Testis (tissue), 3 donors: ENCODE measurements around the gene CA10. TPM values are rescaled to one million over a fixed set of nuclear protein-coding genes. Genes with fewer than 3 reads are reported as not detected.

Source experiments
- DNase-seq: peaks from one replicate; pipeline ENCODE4 v3.0.0-alpha.2; 2019
- H3K27ac ChIP-seq, 2 donors: fragments of 200-600 bp; sonication (generic); one replicate each; pipeline ENCODE4 v1.5.1; 2019
- H3K27me3 ChIP-seq: fragments of 200-600 bp; sonication (generic); one replicate; pipeline ENCODE4 v1.5.1; 2019
- H3K36me3 ChIP-seq: fragments of 200-600 bp; sonication (generic); one replicate; pipeline ENCODE4 v1.5.1; 2017; ENCODE audit warnings: low read depth; ENCODE audit errors: missing control alignments
- H3K4me1 ChIP-seq: fragments of 200-600 bp; sonication (generic); one replicate; pipeline ENCODE4 v1.5.1; 2019
- H3K4me3 ChIP-seq, 2 donors: fragments of 200-600 bp; sonication (generic); one replicate each; pipeline ENCODE4 v1.5.1; 2017 to 2019
- H3K9me3 ChIP-seq: fragments of 200-600 bp; sonication (generic); one replicate; pipeline ENCODE4 v1.5.1; 2017
- POLR2A ChIP-seq: fragments of 450-650 bp; IDR thresholded peaks from one replicate; pipeline ENCODE4 v1.6.1; 2017; ENCODE audit warnings: antibody characterized with exemption, mild to moderate bottlenecking, moderate library complexity
- WGBS, 2 donors: methylation state at CpG; one replicate each; pipeline ENCODE4 v1.1.5; 2018; 5-methylcytosine and 5-hydroxymethylcytosine counted together
- intact Hi-C: fragments of 100-400 bp; cut with DNase I; formaldehyde crosslinking; loops from one replicate; pipeline ENCODE4 v1.15.1; 2023; ENCODE audit warnings: low total_unique reads
- polyA plus RNA-seq: library from polyadenylated mRNA; stranded (reverse); fragments of 350-450 nt; fragmentation: Illumina TruSeq; extraction: RNeasy Lipid Tissue Mini Kit (QIAGEN cat#74804); gene quantifications from one replicate; pipeline ENCODE4 v1.2.3, GENCODE V29; 2014; ENCODE audit warnings: low read depth, low replicate concordance; ENCODE audit not compliant: insufficient read depth
- total RNA-seq, 2 donors: library from RNA; depleted of rRNA; stranded (reverse); fragments of >200 nt; gene quantifications; one replicate each; pipeline ENCODE4 v1.2.3, GENCODE V29; 2016
- TF ChIP-seq, protein P1 (sequence below), 3 experiments: fragments of 450-650 bp in 2 of 3; fragments of 200-600 bp in 1 of 3; sonication (generic) in 1 of 3; IDR thresholded peaks; one replicate each; pipeline ENCODE4 v1.5.1; 2016 to 2019; ENCODE audit warnings: antibody characterized with exemption in 3 of 3, mild to moderate bottlenecking in 2 of 3, moderate library complexity in 1 of 3

Gene CA10
- total and polyA plus RNA-seq, 3 donors from 2014 or later, result 5.0 to 30.7 (median 5.3) TPM

- no peaks in the 10 kb centered on the region for H3K9me3 ChIP-seq
- no peaks in the 10 kb centered on the region for H3K4me1 ChIP-seq
- WGBS, 2 donors, result 95% methylated on average over 1 of the region's 1 CpG
- no peak overlapping the region for H3K27ac ChIP-seq
- H3K4me3 ChIP-seq, result no peak overlapping the region
- intact Hi-C loops, result no loop called here
- TF ChIP-seq POLR2A, result no peak
- TF ChIP-seq, protein P1, sequence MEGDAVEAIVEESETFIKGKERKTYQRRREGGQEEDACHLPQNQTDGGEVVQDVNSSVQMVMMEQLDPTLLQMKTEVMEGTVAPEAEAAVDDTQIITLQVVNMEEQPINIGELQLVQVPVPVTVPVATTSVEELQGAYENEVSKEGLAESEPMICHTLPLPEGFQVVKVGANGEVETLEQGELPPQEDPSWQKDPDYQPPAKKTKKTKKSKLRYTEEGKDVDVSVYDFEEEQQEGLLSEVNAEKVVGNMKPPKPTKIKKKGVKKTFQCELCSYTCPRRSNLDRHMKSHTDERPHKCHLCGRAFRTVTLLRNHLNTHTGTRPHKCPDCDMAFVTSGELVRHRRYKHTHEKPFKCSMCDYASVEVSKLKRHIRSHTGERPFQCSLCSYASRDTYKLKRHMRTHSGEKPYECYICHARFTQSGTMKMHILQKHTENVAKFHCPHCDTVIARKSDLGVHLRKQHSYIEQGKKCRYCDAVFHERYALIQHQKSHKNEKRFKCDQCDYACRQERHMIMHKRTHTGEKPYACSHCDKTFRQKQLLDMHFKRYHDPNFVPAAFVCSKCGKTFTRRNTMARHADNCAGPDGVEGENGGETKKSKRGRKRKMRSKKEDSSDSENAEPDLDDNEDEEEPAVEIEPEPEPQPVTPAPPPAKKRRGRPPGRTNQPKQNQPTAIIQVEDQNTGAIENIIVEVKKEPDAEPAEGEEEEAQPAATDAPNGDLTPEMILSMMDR (IDR thresholded peaks at IDR 0.05), result no peak
- no peaks in the 10 kb centered on the region for H3K27me3 ChIP-seq
- no peaks in the 10 kb centered on the region for H3K36me3 ChIP-seq
- DNase-seq, result no peak
Measured at GRCh38 chr17:51827140-51827539, 331.4 kb downstream of the CA10 start.

DNA sequence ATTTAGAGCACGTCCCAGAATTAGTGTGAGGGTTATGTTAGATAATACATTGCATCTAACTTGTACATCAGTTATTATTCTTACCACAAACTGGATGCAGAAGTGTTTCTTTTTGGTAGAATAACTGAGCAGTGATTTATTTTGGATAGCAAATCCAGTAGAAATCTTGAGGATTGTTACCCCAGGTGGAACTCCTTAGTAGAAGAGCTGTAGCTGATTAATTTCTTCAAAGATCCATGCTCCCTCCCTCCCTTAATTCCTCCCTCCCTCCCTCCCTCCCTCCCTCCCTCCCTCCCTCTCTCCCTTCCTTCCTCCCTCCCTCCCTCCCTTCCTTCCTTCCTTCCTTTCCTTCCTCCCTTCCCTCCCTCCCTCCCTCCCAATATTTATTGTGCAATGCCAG, 337.7 kb downstream of the CA10 start:
- no peak overlapping the region for H3K27ac ChIP-seq
- no peaks in the 10 kb centered on the region for H3K9me3 ChIP-seq
- no peak for TF ChIP-seq POLR2A
- TF ChIP-seq, protein P1 (IDR thresholded peaks at IDR 0.05), result no peak
- WGBS, 2 donors, result 78 to 79% methylated on average over 1 of the region's 1 CpG
- H3K4me1 ChIP-seq, result no peaks in the 10 kb centered on the region
- intact Hi-C loops, result no loop called here
- no peaks in the 10 kb centered on the region for H3K36me3 ChIP-seq
- no peak overlapping the region for H3K4me3 ChIP-seq
- H3K27me3 ChIP-seq, result no peaks in the 10 kb centered on the region
- DNase-seq, result no peak

- intact Hi-C loops, result no loop called here
- TF ChIP-seq, protein P1 (IDR thresholded peaks at IDR 0.05), result no peak
- TF ChIP-seq POLR2A, result no peak
- Histone ChIP-seq H3K36me3 (no peaks in the 10 kb centered on the region), H3K27me3 (no peaks in the 10 kb centered on the region), H3K27ac (no peak overlapping the region), H3K9me3 (no peaks in the 10 kb centered on the region), H3K4me1 (no peaks in the 10 kb centered on the region), H3K4me3 (no peak overlapping the region)
- DNase-seq, result no peak
- WGBS, 2 donors, result 88 to 94% methylated on average over 6 of the region's 6 CpGs
Measured at GRCh38 chr17:51820252-51820651, 338.3 kb downstream of the CA10 start.

- no peaks in the 10 kb centered on the region for H3K9me3 ChIP-seq
- TF ChIP-seq, protein P1 (IDR thresholded peaks at IDR 0.05), result no peak
- no peak for TF ChIP-seq POLR2A
- H3K4me1 ChIP-seq, result no peaks in the 10 kb centered on the region
- H3K27me3 ChIP-seq, result no peaks in the 10 kb centered on the region
- intact Hi-C loops, result no loop called here
- no peak for DNase-seq
- no peaks in the 10 kb centered on the region for H3K36me3 ChIP-seq
- H3K4me3 ChIP-seq, result no peak overlapping the region
- H3K27ac ChIP-seq, result no peak overlapping the region
- WGBS, 2 donors, result 76 to 79% methylated on average over 6 of the region's 6 CpGs
Measured at GRCh38 chr17:51819341-51820219, 338.9 kb downstream of the CA10 start.

DNA sequence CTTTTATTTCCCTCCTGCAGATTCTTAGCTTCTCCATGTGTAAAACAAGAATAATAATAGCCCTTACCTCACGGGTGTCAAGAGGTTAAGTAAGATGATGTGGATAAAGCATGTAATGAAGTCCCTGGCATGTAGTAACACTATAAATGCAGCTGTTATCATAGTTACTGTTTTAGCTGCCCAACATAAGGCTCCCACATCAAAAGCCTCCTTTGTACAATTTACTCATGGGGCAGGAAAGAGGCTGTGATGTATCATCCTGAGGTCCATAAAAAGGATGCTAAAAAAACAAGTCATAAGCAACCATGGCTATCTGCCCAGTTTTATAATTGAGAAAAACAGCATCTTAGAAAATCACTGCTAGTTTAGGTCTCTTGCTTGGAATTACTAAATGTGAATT, 339.7 kb downstream of the CA10 start:
- H3K4me1 ChIP-seq, result no peaks in the 10 kb centered on the region
- H3K27ac ChIP-seq, result no peak overlapping the region
- TF ChIP-seq POLR2A, result no peak
- TF ChIP-seq, protein P1 (IDR thresholded peaks at IDR 0.05), result no peak
- H3K27me3 ChIP-seq, result no peaks in the 10 kb centered on the region
- H3K4me3 ChIP-seq, result no peak overlapping the region
- H3K9me3 ChIP-seq, result no peaks in the 10 kb centered on the region
- WGBS, 2 donors, result 78 to 84% methylated on average over 1 of the region's 1 CpG
- H3K36me3 ChIP-seq, result no peaks in the 10 kb centered on the region
- DNase-seq, result no peak
- intact Hi-C loops, result no loop called here
